ENCODE measurements around the gene ACTN1. TPM values are rescaled to one million over a fixed set of nuclear protein-coding genes. Genes with fewer than 3 reads are reported as not detected.

The ACTN1 gene
- total and polyA plus RNA-seq, 2 of the 8 experiments (the other 6 are each of a cell fraction or from before 2014, with no cell fraction given): 236 to 262 TPM

DNA sequence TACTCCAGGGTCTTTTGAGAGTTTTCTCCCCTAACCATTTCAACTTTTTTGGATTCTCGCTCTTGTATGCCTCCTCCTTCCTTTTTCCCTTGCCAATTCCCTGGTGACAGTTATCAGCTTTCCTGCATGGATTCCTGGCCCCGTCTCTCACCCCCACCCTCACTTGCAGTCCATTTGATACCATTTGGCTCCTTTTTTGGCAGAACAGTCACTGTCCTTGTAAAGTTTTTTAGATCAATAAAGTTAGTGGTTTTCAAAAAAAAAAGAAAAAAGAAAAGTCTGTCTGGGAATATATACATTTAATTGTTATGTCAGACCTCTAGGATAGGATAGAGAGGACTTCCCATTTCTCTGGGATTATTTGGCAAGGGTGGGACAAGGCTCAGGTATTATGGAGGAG lies 42.1 kb downstream of the ACTN1 start (continued):
- TF ChIP-seq, protein P1, sequence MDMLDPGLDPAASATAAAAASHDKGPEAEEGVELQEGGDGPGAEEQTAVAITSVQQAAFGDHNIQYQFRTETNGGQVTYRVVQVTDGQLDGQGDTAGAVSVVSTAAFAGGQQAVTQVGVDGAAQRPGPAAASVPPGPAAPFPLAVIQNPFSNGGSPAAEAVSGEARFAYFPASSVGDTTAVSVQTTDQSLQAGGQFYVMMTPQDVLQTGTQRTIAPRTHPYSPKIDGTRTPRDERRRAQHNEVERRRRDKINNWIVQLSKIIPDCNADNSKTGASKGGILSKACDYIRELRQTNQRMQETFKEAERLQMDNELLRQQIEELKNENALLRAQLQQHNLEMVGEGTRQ (IDR thresholded peaks at IDR 0.05; ENCODE audit: low read length): no peak
- TF ChIP-seq RXRA (IDR thresholded peaks at IDR 0.05; ENCODE audit: insufficient read depth, low read depth, low read length): no peak
- no peak for TF ChIP-seq SP2 (IDR thresholded peaks at IDR 0.05; ENCODE audit: low read length)
- TF ChIP-seq SIRT6 (IDR thresholded peaks at IDR 0.05; ENCODE audit: low read length): no peak
- TF ChIP-seq, protein P2, sequence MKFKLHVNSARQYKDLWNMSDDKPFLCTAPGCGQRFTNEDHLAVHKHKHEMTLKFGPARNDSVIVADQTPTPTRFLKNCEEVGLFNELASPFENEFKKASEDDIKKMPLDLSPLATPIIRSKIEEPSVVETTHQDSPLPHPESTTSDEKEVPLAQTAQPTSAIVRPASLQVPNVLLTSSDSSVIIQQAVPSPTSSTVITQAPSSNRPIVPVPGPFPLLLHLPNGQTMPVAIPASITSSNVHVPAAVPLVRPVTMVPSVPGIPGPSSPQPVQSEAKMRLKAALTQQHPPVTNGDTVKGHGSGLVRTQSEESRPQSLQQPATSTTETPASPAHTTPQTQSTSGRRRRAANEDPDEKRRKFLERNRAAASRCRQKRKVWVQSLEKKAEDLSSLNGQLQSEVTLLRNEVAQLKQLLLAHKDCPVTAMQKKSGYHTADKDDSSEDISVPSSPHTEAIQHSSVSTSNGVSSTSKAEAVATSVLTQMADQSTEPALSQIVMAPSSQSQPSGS (IDR thresholded peaks at IDR 0.05; ENCODE audit: low read length): no peak
- TF ChIP-seq KDM5A (IDR thresholded peaks at IDR 0.05; ENCODE audit: low read length): no peak

Data from H1 (cell line).